ENCODE data around the gene CETP.
"Not testable (repeated sequence)": the region's sequence is repeated elsewhere in the genome, so short reads cannot be mapped to it uniquely, and the experiment has no call there.

DNA sequence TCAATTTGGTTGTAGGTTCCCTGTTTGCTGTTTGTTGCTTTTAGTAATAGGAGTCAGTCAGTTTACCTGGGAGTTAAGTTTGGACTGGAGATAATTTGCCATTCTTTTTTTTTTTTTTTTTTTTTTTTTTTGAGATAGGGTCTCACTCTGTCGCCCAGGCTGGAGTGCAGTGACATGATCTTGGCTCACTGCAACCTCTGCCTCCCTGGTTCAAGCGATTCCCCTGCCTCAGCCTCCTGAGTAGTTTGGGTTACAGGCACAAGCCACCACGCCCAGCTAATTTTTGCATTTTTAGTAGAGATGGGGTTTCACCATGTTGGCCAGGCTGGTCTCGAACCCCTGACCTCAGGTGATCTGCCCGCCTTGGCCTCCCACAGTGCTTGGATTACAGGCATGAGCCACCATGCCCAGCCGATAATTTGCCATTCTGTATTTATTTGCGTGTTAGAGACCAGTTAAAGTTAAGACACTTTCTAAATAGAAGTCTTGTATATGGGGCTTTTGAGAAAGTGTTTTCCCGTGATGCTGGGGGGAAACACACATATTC, 27.1 kb upstream of the CETP start:
- not testable (repeated sequence) for TF ChIP-seq FOXK2 (conservative IDR thresholded peaks at IDR 0.05 in 1 of 2, IDR thresholded peaks at IDR 0.05 in 1 of 2; ENCODE audit: low read depth in 2 of 2); EP300 (IDR thresholded peaks at IDR 0.05; ENCODE audit: low read length); ZNF785 (CRISPR knock-in tag; IDR thresholded peaks at IDR 0.05); POLR2A (conservative IDR thresholded peaks at IDR 0.05); JUN (IDR thresholded peaks at IDR 0.05; ENCODE audit: borderline replicate concordance, low read depth, low read length); JUN (CRISPR knock-in tag; IDR thresholded peaks at IDR 0.05; ENCODE audit: borderline replicate concordance); GABPB2 (CRISPR knock-in tag; conservative IDR thresholded peaks at IDR 0.05); RAD21 (CRISPR knock-in tag; conservative IDR thresholded peaks at IDR 0.05 in 1 of 2, IDR thresholded peaks at IDR 0.05 in 1 of 2); CBX2 (IDR thresholded peaks at IDR 0.05; ENCODE audit: insufficient read depth, low read length, poor library complexity, severe bottlenecking)
- TF ChIP-seq, protein P1, sequence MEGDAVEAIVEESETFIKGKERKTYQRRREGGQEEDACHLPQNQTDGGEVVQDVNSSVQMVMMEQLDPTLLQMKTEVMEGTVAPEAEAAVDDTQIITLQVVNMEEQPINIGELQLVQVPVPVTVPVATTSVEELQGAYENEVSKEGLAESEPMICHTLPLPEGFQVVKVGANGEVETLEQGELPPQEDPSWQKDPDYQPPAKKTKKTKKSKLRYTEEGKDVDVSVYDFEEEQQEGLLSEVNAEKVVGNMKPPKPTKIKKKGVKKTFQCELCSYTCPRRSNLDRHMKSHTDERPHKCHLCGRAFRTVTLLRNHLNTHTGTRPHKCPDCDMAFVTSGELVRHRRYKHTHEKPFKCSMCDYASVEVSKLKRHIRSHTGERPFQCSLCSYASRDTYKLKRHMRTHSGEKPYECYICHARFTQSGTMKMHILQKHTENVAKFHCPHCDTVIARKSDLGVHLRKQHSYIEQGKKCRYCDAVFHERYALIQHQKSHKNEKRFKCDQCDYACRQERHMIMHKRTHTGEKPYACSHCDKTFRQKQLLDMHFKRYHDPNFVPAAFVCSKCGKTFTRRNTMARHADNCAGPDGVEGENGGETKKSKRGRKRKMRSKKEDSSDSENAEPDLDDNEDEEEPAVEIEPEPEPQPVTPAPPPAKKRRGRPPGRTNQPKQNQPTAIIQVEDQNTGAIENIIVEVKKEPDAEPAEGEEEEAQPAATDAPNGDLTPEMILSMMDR (IDR thresholded peaks at IDR 0.05 in 2 of 3, conservative IDR thresholded peaks at IDR 0.05 in 1 of 3; ENCODE audit: insufficient read depth in 2 of 3, low read depth in 1 of 3, low read length in 3 of 3): not testable (repeated sequence)
- TF ChIP-seq, protein P2, sequence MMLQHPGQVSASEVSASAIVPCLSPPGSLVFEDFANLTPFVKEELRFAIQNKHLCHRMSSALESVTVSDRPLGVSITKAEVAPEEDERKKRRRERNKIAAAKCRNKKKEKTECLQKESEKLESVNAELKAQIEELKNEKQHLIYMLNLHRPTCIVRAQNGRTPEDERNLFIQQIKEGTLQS (IDR thresholded peaks at IDR 0.05): not testable (repeated sequence)
- TF ChIP-seq, protein P2 (CRISPR knock-in tag; conservative IDR thresholded peaks at IDR 0.05): not testable (repeated sequence)
- TF ChIP-seq, protein P3, sequence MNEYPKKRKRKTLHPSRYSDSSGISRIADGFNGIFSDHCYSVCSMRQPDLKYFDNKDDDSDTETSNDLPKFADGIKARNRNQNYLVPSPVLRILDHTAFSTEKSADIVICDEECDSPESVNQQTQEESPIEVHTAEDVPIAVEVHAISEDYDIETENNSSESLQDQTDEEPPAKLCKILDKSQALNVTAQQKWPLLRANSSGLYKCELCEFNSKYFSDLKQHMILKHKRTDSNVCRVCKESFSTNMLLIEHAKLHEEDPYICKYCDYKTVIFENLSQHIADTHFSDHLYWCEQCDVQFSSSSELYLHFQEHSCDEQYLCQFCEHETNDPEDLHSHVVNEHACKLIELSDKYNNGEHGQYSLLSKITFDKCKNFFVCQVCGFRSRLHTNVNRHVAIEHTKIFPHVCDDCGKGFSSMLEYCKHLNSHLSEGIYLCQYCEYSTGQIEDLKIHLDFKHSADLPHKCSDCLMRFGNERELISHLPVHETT (CRISPR knock-in tag; conservative IDR thresholded peaks at IDR 0.05 in 1 of 2, IDR thresholded peaks at IDR 0.05 in 1 of 2): not testable (repeated sequence)

All from K562 (cell line).